ENCODE results near the gene HPX. TPM values are rescaled to one million over a fixed set of nuclear protein-coding genes. Genes with fewer than 3 reads are reported as not detected.

The HPX gene
- total and polyA plus RNA-seq, 2 of the 13 experiments (the other 11 are each of a cell fraction or from before 2014, with no cell fraction given): 9.2 to 57.4 TPM

- peaks cover 39% of the 10 kb centered on the region for H3K79me2 ChIP-seq (ENCODE audit: insufficient read depth, low read length)
- POLR2A ChIA-PET: interaction anchor here (0.9 to 2.1 kb wide), 4 partner anchors 10 to 122 kb away, joined by 3 to 9 read pairs (median 6); partner anchors contain the start of gene TRIM3
- H3K27ac ChIP-seq (ENCODE audit: extremely low read length, insufficient read depth, low read length): peak overlapping the region; percentile 95
- 75% methylated on average over 4 of the region's 4 CpGs for WGBS (ENCODE audit: low lambda C conversion rate)
- H3K36me3 ChIP-seq (replicated peaks in 1 of 2; ENCODE audit: control insufficient read depth in 1 of 2, insufficient read depth in 2 of 2, low read length in 2 of 2): peaks cover 10 to 44% of the 10 kb centered on the region in 2 experiments
- peak overlapping the region; percentile 99 for H3K4me2 ChIP-seq (ENCODE audit: low read depth, low read length)
- TF ChIP-seq ZNF430 (CRISPR knock-in tag; IDR thresholded peaks at IDR 0.05) (0 out of 2 replicates have a peak, but pooled peaks have one; percentile 1), ZNF841 (CRISPR knock-in tag; IDR thresholded peaks at IDR 0.05; ENCODE audit: borderline replicate concordance) (no peak)
- H3K9me3 ChIP-seq (ENCODE audit: low read length): no peaks in the 10 kb centered on the region
- in situ Hi-C loops (cut with HindIII; ENCODE audit: extremely low pct_ligation_motif_present, low pct_unique_long_range_greater_than_20kb) (loop anchor here (10.0 kb wide), 1 partner anchor 122 kb away; the partner anchor contains the start of genes ILK and RRP8), intact Hi-C loops (cut with micrococcal nuclease; ENCODE audit: unreplicated experiment) (loop anchor here (5.0 to 10.0 kb wide), 4 partner anchors 95 to 248 kb away; partner anchors contain the start of genes CNGA4, FHIP1B, MRPL17 and TAF10)
- CTCF ChIA-PET (ENCODE audit: low intra/inter-chr PET ratio, low total read pairs): no interaction called here
- FAIRE-seq: no peak
- no peaks in the 10 kb centered on the region; a peak in 1 of 5 replicates for H3K27me3 ChIP-seq (ENCODE audit: control insufficient read depth in 1 of 2, insufficient read depth in 2 of 2, low read length in 2 of 2)
- BruUV-seq (replicated peaks): no TSS peak
- ATAC-seq: no peak
- peak overlapping the region; percentile 95 for H3K9ac ChIP-seq (ENCODE audit: insufficient read depth, low read depth, low read length)
- no peak overlapping the region for H2AFZ ChIP-seq (ENCODE audit: low read length)
- H3K4me1 ChIP-seq (ENCODE audit: insufficient read depth, low read length): peaks cover 66% of the 10 kb centered on the region
- H4K20me1 ChIP-seq (ENCODE audit: insufficient read depth, low read length): no peaks in the 10 kb centered on the region; the same call in 1 of the 2 replicates
- DNase-seq (ENCODE audit: low spot score): no peak
- peak overlapping the region; percentile 75 to 92 (median 86) for H3K4me3 ChIP-seq (replicated peaks in 1 of 3; ENCODE audit: insufficient read depth in 1 of 3, low read depth in 2 of 3, low read length in 3 of 3)
These were observed 41.7 kb upstream of the HPX start for GRCh38 chr11:6482441-6482840.

- intact Hi-C loops (cut with micrococcal nuclease; ENCODE audit: unreplicated experiment): loop anchor here (2.0 to 10.0 kb wide), 5 partner anchors 23 to 247 kb away; partner anchors contain the start of genes CNGA4, FHIP1B, MRPL17 and TAF10
- POLR2A ChIA-PET: interaction anchor here (0.8 to 2.1 kb wide), 13 partner anchors 8 to 201 kb away, joined by 3 to 13 read pairs (median 8); partner anchors contain the start of genes HPX, ILK, MRPL17 and RRP8
- peaks cover 60% of the 10 kb centered on the region for H3K4me1 ChIP-seq (ENCODE audit: insufficient read depth, low read length)
- H3K79me2 ChIP-seq (ENCODE audit: insufficient read depth, low read length): peaks cover 39% of the 10 kb centered on the region
- ATAC-seq: peak; percentile 58
- no peaks in the 10 kb centered on the region; the same call in 1 of the 2 replicates for H4K20me1 ChIP-seq (ENCODE audit: insufficient read depth, low read length)
- H3K9me3 ChIP-seq (ENCODE audit: low read length): no peaks in the 10 kb centered on the region
- peak overlapping the region; percentile 95 for H3K9ac ChIP-seq (ENCODE audit: insufficient read depth, low read depth, low read length)
- no peak for FAIRE-seq
- no TSS peak for BruUV-seq (replicated peaks)
- H3K27ac ChIP-seq (ENCODE audit: extremely low read length, insufficient read depth, low read length): peak overlapping the region; percentile 95
- peaks cover 10 to 48% of the 10 kb centered on the region in 2 experiments for H3K36me3 ChIP-seq (replicated peaks in 1 of 2; ENCODE audit: control insufficient read depth in 1 of 2, insufficient read depth in 2 of 2, low read length in 2 of 2)
- no peak overlapping the region for H2AFZ ChIP-seq (ENCODE audit: low read length)
- DNase-seq (ENCODE audit: low spot score): no peak
- 0% methylated on average over 2 of the region's 13 CpGs for WGBS (ENCODE audit: low lambda C conversion rate)
- H3K27me3 ChIP-seq (ENCODE audit: control insufficient read depth in 1 of 2, insufficient read depth in 2 of 2, low read length in 2 of 2): no peaks in the 10 kb centered on the region; a peak in 1 of 5 replicates
- H3K4me2 ChIP-seq (ENCODE audit: low read depth, low read length): peak overlapping the region; percentile 99
- CTCF ChIA-PET (ENCODE audit: low intra/inter-chr PET ratio, low total read pairs): no interaction called here
- H3K4me3 ChIP-seq (replicated peaks in 1 of 3; ENCODE audit: insufficient read depth in 1 of 3, low read depth in 2 of 3, low read length in 3 of 3): peak overlapping the region; percentile 75 to 92 (median 86)
- in situ Hi-C loops (cut with HindIII; ENCODE audit: extremely low pct_ligation_motif_present, low pct_unique_long_range_greater_than_20kb): loop anchor here (10.0 kb wide), 1 partner anchor 123 kb away; the partner anchor contains the start of genes ILK and RRP8
- TF ChIP-seq ZNF75D (CRISPR knock-in tag; IDR thresholded peaks at IDR 0.05; ENCODE audit: borderline replicate concordance) (no peak), ZSCAN20 (CRISPR knock-in tag; IDR thresholded peaks at IDR 0.05; ENCODE audit: borderline replicate concordance) (no peak), RFXANK (CRISPR knock-in tag; IDR thresholded peaks at IDR 0.05) (no peak), ZNF343 (CRISPR knock-in tag; IDR thresholded peaks at IDR 0.05) (0 out of 2 replicates have a peak, but pooled peaks have one; percentile 28), PBX2 (CRISPR knock-in tag; IDR thresholded peaks at IDR 0.05) (0 out of 2 replicates have a peak, but pooled peaks have one; percentile 14), SP5 (CRISPR knock-in tag; IDR thresholded peaks at IDR 0.05; ENCODE audit: borderline replicate concordance, low read depth) (no peak), NCOA5 (CRISPR knock-in tag; IDR thresholded peaks at IDR 0.05) (no peak), AGO2 (optimal IDR thresholded peaks at IDR 0.05; ENCODE audit: low read depth, low read length) (peak; percentile 43)
These were observed 41.1 kb upstream of the HPX start for GRCh38 chr11:6481924-6482275.

All from HepG2 (cell line).